Mesothelial cell of epicardium (in vitro differentiated cells): ENCODE measurements around the gene RCE1. TPM values are rescaled to one million over a fixed set of nuclear protein-coding genes. Genes with fewer than 3 reads are reported as not detected.

Source experiments
- DNase-seq, 2 experiments: peaks; one replicate each; pipeline ENCODE4 v3.0.0; 2021; ENCODE audit warnings: low spot score in 2 of 2; ENCODE audit not compliant: unreplicated experiment in 2 of 2
- H3K27ac Mint-ChIP-seq: 2 replicates; pipeline ENCODE4 v1.8.0; 2021; ENCODE audit warnings: mixed read lengths
- H3K27me3 Mint-ChIP-seq: 2 replicates; pipeline ENCODE4 v1.8.0; 2021; ENCODE audit warnings: low read depth, mixed read lengths
- H3K36me3 Mint-ChIP-seq: 2 replicates; pipeline ENCODE4 v1.8.0; 2021; ENCODE audit warnings: mixed read lengths
- H3K4me1 Mint-ChIP-seq: 2 replicates; pipeline ENCODE4 v1.8.0; 2021; ENCODE audit warnings: mixed read lengths
- H3K4me3 Mint-ChIP-seq: 2 replicates; pipeline ENCODE4 v1.8.0; 2021; ENCODE audit warnings: mild to moderate bottlenecking, moderate library complexity, mixed read lengths
- H3K9me3 Mint-ChIP-seq: 2 replicates; pipeline ENCODE4 v1.8.0; 2021; ENCODE audit warnings: mixed read lengths
- CTCF ChIP-seq: fragments of 200-600 bp; sonication (generic); IDR thresholded peaks from one replicate; pipeline ENCODE4 v1.5.0; 2021; ENCODE audit warnings: antibody characterized with exemption; ENCODE audit not compliant: unreplicated experiment
- total RNA-seq: library from RNA; stranded (reverse); gene quantifications from 3 replicates; pipeline ENCODE4 v1.2.1, GENCODE V29; 2021

RCE1 gene
- total RNA-seq, 1 donor from 2014 or later = 27.2 TPM

GRCh38 chr11:66846671-66847091 is 3.4 kb downstream of the RCE1 start:
- no peaks in the 10 kb centered on the region for H3K27me3 Mint-ChIP-seq
- no peak overlapping the region for H3K4me3 Mint-ChIP-seq
- no peak for TF ChIP-seq CTCF
- H3K27ac Mint-ChIP-seq = no peak overlapping the region
- peaks cover 3% of the 10 kb centered on the region for H3K36me3 Mint-ChIP-seq
- peaks cover 23% of the 10 kb centered on the region for H3K4me1 Mint-ChIP-seq
- no peaks in the 10 kb centered on the region for H3K9me3 Mint-ChIP-seq
- DNase-seq = no peak

DNA sequence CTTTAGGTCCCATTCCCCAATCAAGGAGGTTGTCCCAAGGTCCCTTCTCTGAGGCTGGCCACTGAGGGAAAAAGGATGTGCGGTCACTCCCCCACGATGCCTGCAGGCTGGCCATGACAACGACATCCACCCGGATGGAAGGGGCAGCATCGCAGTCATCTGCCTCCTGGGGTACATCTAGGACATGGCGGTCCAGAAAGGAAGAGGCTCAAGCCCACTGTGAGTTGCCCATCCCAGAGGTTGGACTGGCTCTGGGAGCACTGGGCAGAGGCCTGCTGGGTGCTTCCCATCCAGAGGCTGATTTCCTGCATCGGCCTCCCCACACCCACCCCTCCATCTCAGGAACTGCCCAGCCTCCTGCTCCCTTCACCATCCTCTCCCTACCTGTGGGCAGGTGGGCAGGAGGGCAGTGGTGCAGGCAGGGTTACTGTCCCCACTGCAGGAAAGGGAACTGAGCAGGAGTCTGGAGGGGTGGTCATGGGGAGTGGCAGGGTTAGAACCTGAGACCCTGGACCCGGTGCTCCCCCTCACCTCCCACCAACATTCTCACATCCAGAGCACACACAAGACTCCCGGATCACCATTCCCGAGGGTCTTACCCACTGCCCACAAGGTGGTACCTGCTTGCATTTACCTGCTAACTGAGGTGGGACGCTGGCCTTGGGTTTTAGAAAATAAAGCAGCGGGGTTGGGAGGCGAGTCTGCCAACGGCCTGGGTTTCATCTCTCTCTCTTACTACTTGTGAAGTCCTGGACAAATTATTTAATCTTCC is 4.4 kb downstream of the RCE1 start:
- DNase-seq = no peak
- Mint-ChIP-seq H3K36me3 (peaks cover 3% of the 10 kb centered on the region), H3K27me3 (no peaks in the 10 kb centered on the region), H3K4me3 (no peak overlapping the region), H3K4me1 (peaks cover 16% of the 10 kb centered on the region), H3K27ac (no peak overlapping the region), H3K9me3 (no peaks in the 10 kb centered on the region)
- TF ChIP-seq CTCF = no peak

DNA sequence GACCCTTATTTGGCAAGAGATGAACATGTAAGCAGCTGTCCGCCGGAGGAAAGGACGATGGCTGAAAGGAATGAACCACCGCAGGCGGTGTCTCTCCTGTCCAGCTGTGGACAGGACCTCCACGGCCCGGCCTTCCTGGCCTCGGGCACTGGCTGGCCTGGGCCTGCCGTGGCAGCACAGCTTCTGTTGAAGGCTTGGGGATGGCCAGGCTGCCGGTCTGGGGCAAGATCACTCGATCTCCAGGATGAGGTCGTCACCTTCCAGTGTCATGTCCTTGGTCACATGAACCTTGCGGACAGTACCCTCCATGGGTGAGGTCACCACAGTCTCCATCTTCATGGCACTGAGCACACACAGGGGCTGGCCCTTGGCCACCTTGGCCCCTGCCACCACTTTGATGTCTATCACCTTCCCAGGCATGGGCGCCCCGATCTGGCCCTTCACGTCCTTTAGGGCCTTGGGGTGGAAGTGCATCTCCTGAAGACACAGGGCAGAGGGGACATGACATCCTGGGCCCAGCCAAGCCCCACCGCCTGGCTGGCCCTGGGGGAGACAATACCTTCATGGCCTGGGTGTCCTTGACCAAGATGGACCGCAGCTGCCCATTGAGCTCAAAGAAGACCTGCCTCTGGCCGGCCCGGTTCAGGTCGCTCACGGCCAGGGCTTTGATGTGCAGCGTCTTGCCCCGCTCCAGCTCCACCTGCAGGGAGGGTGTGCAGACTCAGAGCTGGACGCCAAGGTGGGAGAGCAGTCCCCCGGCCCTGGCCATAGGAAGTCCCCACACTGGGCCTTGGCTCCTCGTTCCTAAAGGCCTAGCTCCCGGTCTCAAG is 5.6 kb downstream of the RCE1 start:
- no peak for DNase-seq
- H3K27ac Mint-ChIP-seq = no peak overlapping the region
- H3K27me3 Mint-ChIP-seq = no peaks in the 10 kb centered on the region
- no peak overlapping the region for H3K4me3 Mint-ChIP-seq
- H3K4me1 Mint-ChIP-seq = peaks cover 14% of the 10 kb centered on the region
- no peaks in the 10 kb centered on the region for H3K9me3 Mint-ChIP-seq
- TF ChIP-seq CTCF = no peak
- peaks cover 3% of the 10 kb centered on the region for H3K36me3 Mint-ChIP-seq

DNA sequence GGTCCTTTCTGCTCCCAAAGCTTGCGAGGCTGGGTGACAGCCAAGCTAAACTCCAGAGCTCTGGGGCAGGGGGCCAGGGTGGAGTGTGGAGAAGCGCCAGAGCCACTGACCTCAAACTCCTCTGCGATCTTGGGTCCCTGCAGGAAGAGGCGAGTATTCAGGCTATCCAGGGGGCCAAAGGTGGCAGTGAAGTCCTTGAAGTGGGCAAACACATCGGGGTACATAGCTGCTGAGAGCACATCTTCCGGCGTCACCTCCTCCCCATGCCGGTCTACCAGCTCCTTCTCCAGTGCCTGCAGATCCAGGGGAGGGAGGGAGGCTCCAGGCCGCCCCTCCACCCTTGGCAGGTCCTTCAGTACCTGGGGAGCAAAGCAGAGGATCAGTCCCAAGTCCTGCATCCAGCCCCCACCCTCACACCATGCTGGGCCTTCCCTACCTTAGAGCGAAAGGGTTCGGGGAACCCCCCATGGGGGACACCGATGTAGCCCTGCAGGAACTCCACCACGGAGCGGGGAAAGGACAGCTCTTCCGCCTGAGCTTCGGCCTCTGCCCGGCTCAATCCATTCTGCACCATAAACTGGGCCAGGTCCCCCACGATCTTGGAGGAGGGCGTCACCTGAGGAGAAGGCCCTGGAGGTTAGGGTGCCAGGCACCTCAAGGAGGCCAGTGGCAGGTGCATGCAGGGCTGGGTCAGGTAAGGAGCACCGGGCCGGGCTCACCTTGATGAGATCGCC is 6.4 kb downstream of the RCE1 start:
- Mint-ChIP-seq H3K4me1 (peaks cover 6% of the 10 kb centered on the region), H3K27ac (no peak overlapping the region), H3K27me3 (no peaks in the 10 kb centered on the region), H3K9me3 (no peaks in the 10 kb centered on the region), H3K4me3 (no peak overlapping the region), H3K36me3 (peaks cover 3% of the 10 kb centered on the region)
- DNase-seq = no peak
- TF ChIP-seq CTCF = no peak

- Mint-ChIP-seq H3K27ac (no peak overlapping the region), H3K4me1 (peaks cover 2% of the 10 kb centered on the region), H3K36me3 (peaks cover 2% of the 10 kb centered on the region), H3K4me3 (no peak overlapping the region), H3K9me3 (no peaks in the 10 kb centered on the region), H3K27me3 (no peaks in the 10 kb centered on the region)
- TF ChIP-seq CTCF = no peak
- DNase-seq = no peak
Observed at GRCh38 chr11:66850235-66850587, 7.0 kb downstream of the RCE1 start.
